Measurements from ENCODE around the gene ASF1B.
"Not testable (repeated sequence)": the region's sequence is repeated elsewhere in the genome, so short reads cannot be mapped to it uniquely, and the experiment has no call there.

Gene ASF1B

GRCh38 chr19:14160017-14160703, 23.8 kb upstream of the ASF1B start:
- no peak for DNase-seq (ENCODE audit: low read depth)

- DNase-seq (ENCODE audit: low read depth), result no peak
Observed at GRCh38 chr19:14159059-14159458, 22.7 kb upstream of the ASF1B start.

GRCh38 chr19:14158276-14159023, 22.1 kb upstream of the ASF1B start:
- DNase-seq (ENCODE audit: low read depth), result no peak

GRCh38 chr19:14156971-14157717, 20.8 kb upstream of the ASF1B start:
- DNase-seq (ENCODE audit: low read depth), result no peak

- DNase-seq (ENCODE audit: low read depth), result no peak
Observed at GRCh38 chr19:14156122-14156521, 19.7 kb upstream of the ASF1B start.

- DNase-seq (ENCODE audit: low read depth), result no peak
Observed at GRCh38 chr19:14155371-14155770, 19.0 kb upstream of the ASF1B start.

GRCh38 chr19:14152713-14153112, 16.3 kb upstream of the ASF1B start:
- no peak for DNase-seq (ENCODE audit: low read depth)

- DNase-seq (ENCODE audit: low read depth), result no peak
Observed at GRCh38 chr19:14150770-14151661, 14.6 kb upstream of the ASF1B start.

- no peak for DNase-seq (ENCODE audit: low read depth)
Observed at GRCh38 chr19:14150041-14150769, 13.8 kb upstream of the ASF1B start.

GRCh38 chr19:14149509-14149994, 13.2 kb upstream of the ASF1B start:
- peak; percentile 11 for DNase-seq (ENCODE audit: low read depth)

GRCh38 chr19:14148751-14149410, 12.5 kb upstream of the ASF1B start:
- no peak for DNase-seq (ENCODE audit: low read depth)

GRCh38 chr19:14147797-14148605, 11.6 kb upstream of the ASF1B start:
- DNase-seq (ENCODE audit: low read depth), result peak; percentile 17

- no peak for DNase-seq (ENCODE audit: low read depth)
Observed at GRCh38 chr19:14146789-14147216, 10.4 kb upstream of the ASF1B start.

GRCh38 chr19:14146169-14146568, 9.8 kb upstream of the ASF1B start:
- not testable (repeated sequence) for DNase-seq (ENCODE audit: low read depth)

- no peak for DNase-seq (ENCODE audit: low read depth)
Observed at GRCh38 chr19:14145381-14145780, 9.0 kb upstream of the ASF1B start.

- no peak for DNase-seq (ENCODE audit: low read depth)
Observed at GRCh38 chr19:14142262-14143190, 6.1 kb upstream of the ASF1B start.

GRCh38 chr19:14141041-14141440, 4.7 kb upstream of the ASF1B start:
- no peak for DNase-seq (ENCODE audit: low read depth)

GRCh38 chr19:14139944-14140343, 3.6 kb upstream of the ASF1B start:
- DNase-seq (ENCODE audit: low read depth), result no peak

All from stimulated activated CD8-positive, alpha-beta memory T cell treated with anti-CD3 and anti-CD28 coated beads, Interleukin-7, amount 100 ng/mL, for 24 hours (primary cell).